GM23338 (cell line): ENCODE data around the gene FRMD4A. TPM values are rescaled to one million over a fixed set of nuclear protein-coding genes. Genes with fewer than 3 reads are reported as not detected.

Experiments
- ATAC-seq: fragments of 200-7000 bp; cut with Tn5 transposase; 3 replicates; pipeline ENCODE4 v1.9.1; 2020
- DNase-seq: peaks from one replicate; pipeline ENCODE4 v3.0.0-alpha.2; 2015; ENCODE audit warnings: low spot score
- H2AFZ ChIP-seq: fragments of 200-600 bp; sonication (generic); 2 replicates; pipeline ENCODE4 v1.8.0; 2016; ENCODE audit warnings: antibody characterized with exemption, mild to moderate bottlenecking, moderate library complexity
- H3F3A ChIP-seq: fragments of 200-600 bp; sonication (generic); replicated peaks from 2 replicates; pipeline ENCODE4 v1.8.0; 2017; ENCODE audit warnings: antibody characterized with exemption, mixed run types, low read depth
- H3K27ac ChIP-seq: fragments of 200-600 bp; sonication (generic); 2 replicates; pipeline ENCODE4 v1.6.1; 2016; ENCODE audit warnings: low read depth
- H3K27me3 ChIP-seq: fragments of 200-600 bp; sonication (generic); 2 replicates; pipeline ENCODE4 v1.8.0; 2016; ENCODE audit warnings: mild to moderate bottlenecking, mixed run types, moderate library complexity; ENCODE audit not compliant: insufficient read depth
- H3K36me3 ChIP-seq: fragments of 200-600 bp; sonication (generic); 2 replicates; pipeline ENCODE4 v1.8.0; 2016; ENCODE audit warnings: mild to moderate bottlenecking; ENCODE audit not compliant: insufficient read depth
- H3K4me1 ChIP-seq: fragments of 200-600 bp; sonication (generic); 2 replicates; pipeline ENCODE4 v1.8.0; 2016; ENCODE audit warnings: mild to moderate bottlenecking, moderate library complexity; ENCODE audit not compliant: insufficient read depth
- H3K4me2 ChIP-seq: fragments of 200-600 bp; sonication (generic); 2 replicates; pipeline ENCODE4 v1.7.1; 2017; ENCODE audit warnings: mixed run types
- H3K4me3 ChIP-seq: fragments of 200-600 bp; sonication (generic); 2 replicates; pipeline ENCODE4 v1.6.1; 2016; ENCODE audit warnings: mixed run types
- H3K79me2 ChIP-seq: fragments of 200-600 bp; sonication (generic); replicated peaks from 2 replicates; pipeline ENCODE4 v1.8.0; 2017; ENCODE audit warnings: mild to moderate bottlenecking; ENCODE audit not compliant: insufficient read depth
- H3K9me2 ChIP-seq: fragments of 200-600 bp; sonication (generic); 2 replicates; pipeline ENCODE4 v1.8.0; 2017; ENCODE audit not compliant: insufficient read depth
- H4K20me1 ChIP-seq: fragments of 200-600 bp; sonication (generic); replicated peaks from 2 replicates; pipeline ENCODE4 v1.8.0; 2017; ENCODE audit warnings: mild to moderate bottlenecking; ENCODE audit not compliant: insufficient read depth
- H3K27ac Mint-ChIP-seq: 2 replicates; pipeline ENCODE4 v1.8.0; 2020; ENCODE audit warnings: inconsistent platforms, mild to moderate bottlenecking, moderate library complexity, mixed read lengths
- H3K27me3 Mint-ChIP-seq: 3 replicates; pipeline ENCODE4 v1.8.0; 2022; ENCODE audit warnings: low read depth, mild to moderate bottlenecking, moderate library complexity, mixed read lengths, inconsistent platforms; ENCODE audit not compliant: insufficient read depth, poor library complexity
- H3K36me3 Mint-ChIP-seq: 3 replicates; pipeline ENCODE4 v1.8.0; 2021; ENCODE audit warnings: low read depth, mild to moderate bottlenecking, inconsistent platforms, moderate library complexity, mixed read lengths
- H3K4me1 Mint-ChIP-seq: 3 replicates; pipeline ENCODE4 v1.8.0; 2020; ENCODE audit warnings: mild to moderate bottlenecking, inconsistent platforms, mixed read lengths
- H3K4me3 Mint-ChIP-seq: 3 replicates; pipeline ENCODE4 v1.8.0; 2021; ENCODE audit warnings: moderate library complexity, mild to moderate bottlenecking, inconsistent platforms, mixed read lengths
- H3K9me3 Mint-ChIP-seq: 3 replicates; pipeline ENCODE4 v1.8.0; 2020; ENCODE audit warnings: moderate library complexity, mild to moderate bottlenecking, inconsistent platforms, mixed read lengths
- CREB1 ChIP-seq: fragments of 250-450 bp; sonication (Bioruptor Pico); IDR thresholded peaks from 2 replicates; pipeline ENCODE4 v1.5.0; 2020; ENCODE audit warnings: low read depth, mild to moderate bottlenecking, moderate library complexity
- CTCF ChIP-seq, 2 experiments: fragments of 200-600 bp in 1 of 2; sonication (generic) in 1 of 2; conservative IDR thresholded peaks; 2 replicates each; pipeline versions ENCODE4 v1.5.1 to v1.6.1; 2016 to 2017; ENCODE audit warnings: antibody characterized with exemption in 2 of 2, low read depth in 2 of 2, mild to moderate bottlenecking in 2 of 2, moderate library complexity in 1 of 2
- ETS1 ChIP-seq: IDR thresholded peaks from 2 replicates; pipeline ENCODE4 v1.6.1; 2016; ENCODE audit warnings: antibody characterized with exemption
- EZH2 ChIP-seq: fragments of 200-600 bp; sonication (generic); IDR thresholded peaks from one replicate; pipeline ENCODE4 v1.8.0; 2017; ENCODE audit warnings: antibody characterized with exemption, mild to moderate bottlenecking, low read depth; ENCODE audit not compliant: unreplicated experiment
- EZH2phosphoT487 ChIP-seq: fragments of 200-600 bp; sonication (generic); IDR thresholded peaks from one replicate; pipeline ENCODE4 v1.8.1; 2018; ENCODE audit warnings: antibody characterized with exemption; ENCODE audit not compliant: unreplicated experiment
- JUNB ChIP-seq: IDR thresholded peaks from one replicate; pipeline ENCODE4 v1.6.1; 2016; ENCODE audit warnings: antibody characterized with exemption; ENCODE audit not compliant: unreplicated experiment
- NANOG ChIP-seq: IDR thresholded peaks from 2 replicates; pipeline ENCODE4 v1.6.1; 2016; ENCODE audit warnings: antibody characterized with exemption, borderline replicate concordance
- POLR2AphosphoS5 ChIP-seq: IDR thresholded peaks from 2 replicates; pipeline ENCODE4 v1.6.1; 2016; ENCODE audit warnings: antibody characterized with exemption, low read depth
- REST ChIP-seq: IDR thresholded peaks from one replicate; pipeline ENCODE4 v1.6.1; 2018; ENCODE audit warnings: antibody characterized with exemption; ENCODE audit not compliant: unreplicated experiment
- STAT1 ChIP-seq: IDR thresholded peaks from one replicate; pipeline ENCODE4 v1.6.1; 2016; ENCODE audit warnings: antibody characterized with exemption; ENCODE audit not compliant: unreplicated experiment
- ZNF114 ChIP-seq: fragments of 250-450 bp; sonication (Bioruptor Pico); IDR thresholded peaks from 2 replicates; pipeline ENCODE4 v1.5.0; 2020; ENCODE audit warnings: mild to moderate bottlenecking, moderate library complexity
- ZNF331 ChIP-seq: fragments of 250-450 bp; sonication (Bioruptor Pico); IDR thresholded peaks from 2 replicates; pipeline ENCODE4 v1.5.0; 2020; ENCODE audit warnings: low read depth, mild to moderate bottlenecking, moderate library complexity
- ZNF462 ChIP-seq: fragments of 250-450 bp; sonication (Bioruptor Pico); IDR thresholded peaks from 2 replicates; pipeline ENCODE4 v1.5.0; 2020; ENCODE audit warnings: mild to moderate bottlenecking, moderate library complexity
- polyA plus RNA-seq: library from polyadenylated mRNA; unstranded; fragments of >200 nt; fragmentation: Nextera tagmentation; extraction: Ambion mirVana; gene quantifications from 2 replicates; pipeline ENCODE4 v1.2.1, GENCODE V29; 2016
- total RNA-seq: library from RNA; depleted of rRNA; stranded (reverse); fragments of >200 nt; shearing (Covaris generic); gene quantifications from 2 replicates; pipeline ENCODE4 v1.2.3, GENCODE V29; 2014

The FRMD4A gene
- total and polyA plus RNA-seq, 2 experiments from 2014 or later = 14.0 to 20.1 TPM

- Histone ChIP-seq H3K79me2 (no peaks in the 10 kb centered on the region), H4K20me1 (no peaks in the 10 kb centered on the region)
These were observed 553.8 kb downstream of the FRMD4A start for GRCh38 chr10:13776861-13777311.

More at GRCh38 chr10:13776861-13777311, 553.8 kb downstream of the FRMD4A start:
- Mint-ChIP-seq H3K27ac (no peak overlapping the region), H3K4me3 (no peak overlapping the region), H3K36me3 (peaks cover 4% of the 10 kb centered on the region; the same call in 2 of the 3 replicates), H3K27me3 (peaks cover 5% of the 10 kb centered on the region), H3K4me1 (peaks cover 6% of the 10 kb centered on the region), H3K9me3 (peaks cover 3% of the 10 kb centered on the region; the same call in 1 of the 3 replicates)
- Histone ChIP-seq H3K4me3 (no peak overlapping the region), H3K27me3 (no peaks in the 10 kb centered on the region), H3K27ac (no peak overlapping the region), H3K36me3 (no peaks in the 10 kb centered on the region), H3K4me1 (0 out of 2 replicates have a peak, but pooled peaks cover 5% of the 10 kb centered on the region), H3K9me2 (no peaks in the 10 kb centered on the region), H2AFZ (no peak overlapping the region), H3F3A (no peaks in the 10 kb centered on the region), H3K4me2 (no peak overlapping the region)
- ATAC-seq (no peak), DNase-seq (no peak)
- TF ChIP-seq ZNF114 (CRISPR knock-in tag) (no peak), ZNF331 (no peak), REST (no peak), ZNF462 (no peak), ETS1 (no peak), CREB1 (CRISPR knock-in tag) (no peak), JUNB (no peak), EZH2phosphoT487 (no peak), EZH2 (no peak), STAT1 (no peak), NANOG (no peak), POLR2AphosphoS5 (no peak), CTCF (conservative IDR thresholded peaks at IDR 0.05; ENCODE audit: low read depth in 2 of 2) (no peak)
